ENCODE data around the gene ENDOG. TPM values are rescaled to one million over a fixed set of nuclear protein-coding genes. Genes with fewer than 3 reads are reported as not detected.

ENDOG gene
- total and polyA plus RNA-seq, 2 donors (not counting 1 experiment from before 2014, with no cell fraction given): 5.2 to 15.5 TPM

DNA sequence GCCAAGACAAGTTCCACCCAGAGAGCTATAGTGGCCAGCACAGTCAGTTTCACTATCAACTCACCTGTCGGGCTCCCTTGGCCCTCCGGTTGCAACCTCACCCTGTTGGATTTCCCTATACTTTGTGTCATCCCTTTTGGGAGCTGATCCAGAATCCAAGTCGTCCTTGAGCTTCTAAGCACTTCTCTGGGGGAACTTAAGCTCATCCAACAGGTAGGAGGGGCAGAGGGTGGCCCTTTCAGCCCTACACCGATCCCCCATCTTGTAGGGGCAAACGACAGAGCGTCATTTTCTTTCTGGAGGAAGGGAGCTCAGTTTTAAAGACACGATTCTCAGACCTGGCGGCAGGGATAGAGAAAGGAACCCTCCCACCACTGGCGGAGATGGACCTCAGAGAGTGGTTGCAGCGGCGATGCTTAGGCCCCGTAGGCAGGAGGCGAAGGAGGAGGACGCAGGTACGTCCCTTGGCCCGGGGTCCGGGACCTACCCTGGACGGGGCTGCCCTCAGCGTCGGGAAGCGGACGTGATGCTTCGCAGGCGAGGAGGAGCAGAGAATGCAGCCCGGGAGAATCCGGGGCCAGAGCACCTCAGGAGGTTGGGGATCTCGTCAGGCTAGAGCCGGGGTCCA, 47.1 kb upstream of the ENDOG start:
- peak overlapping the region; percentile 80 for H2AFZ ChIP-seq (ENCODE audit: low read length)
- H3K9ac ChIP-seq (ENCODE audit: insufficient read depth, low read length): peak overlapping the region; percentile 90
- peaks cover 2% of the 10 kb centered on the region for H3K4me1 ChIP-seq (ENCODE audit: control insufficient read depth, extremely low read depth, insufficient read depth, low read length)
- no peaks in the 10 kb centered on the region for H3K36me3 ChIP-seq (ENCODE audit: control insufficient read depth, insufficient read depth, low read length)
- H3K79me2 ChIP-seq (ENCODE audit: control insufficient read depth, insufficient read depth, low read length): peaks cover 7% of the 10 kb centered on the region
- no peaks in the 10 kb centered on the region for H3K9me3 ChIP-seq (ENCODE audit: control insufficient read depth, insufficient read depth, low read depth, low read length)
- no peaks in the 10 kb centered on the region for H4K20me1 ChIP-seq (ENCODE audit: control insufficient read depth, extremely low read depth, insufficient read depth, low read length)
- TF ChIP-seq, protein P1, sequence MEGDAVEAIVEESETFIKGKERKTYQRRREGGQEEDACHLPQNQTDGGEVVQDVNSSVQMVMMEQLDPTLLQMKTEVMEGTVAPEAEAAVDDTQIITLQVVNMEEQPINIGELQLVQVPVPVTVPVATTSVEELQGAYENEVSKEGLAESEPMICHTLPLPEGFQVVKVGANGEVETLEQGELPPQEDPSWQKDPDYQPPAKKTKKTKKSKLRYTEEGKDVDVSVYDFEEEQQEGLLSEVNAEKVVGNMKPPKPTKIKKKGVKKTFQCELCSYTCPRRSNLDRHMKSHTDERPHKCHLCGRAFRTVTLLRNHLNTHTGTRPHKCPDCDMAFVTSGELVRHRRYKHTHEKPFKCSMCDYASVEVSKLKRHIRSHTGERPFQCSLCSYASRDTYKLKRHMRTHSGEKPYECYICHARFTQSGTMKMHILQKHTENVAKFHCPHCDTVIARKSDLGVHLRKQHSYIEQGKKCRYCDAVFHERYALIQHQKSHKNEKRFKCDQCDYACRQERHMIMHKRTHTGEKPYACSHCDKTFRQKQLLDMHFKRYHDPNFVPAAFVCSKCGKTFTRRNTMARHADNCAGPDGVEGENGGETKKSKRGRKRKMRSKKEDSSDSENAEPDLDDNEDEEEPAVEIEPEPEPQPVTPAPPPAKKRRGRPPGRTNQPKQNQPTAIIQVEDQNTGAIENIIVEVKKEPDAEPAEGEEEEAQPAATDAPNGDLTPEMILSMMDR (conservative IDR thresholded peaks at IDR 0.05 in 1 of 2, IDR thresholded peaks at IDR 0.05 in 1 of 2; ENCODE audit: low read depth in 1 of 2, low read length in 2 of 2): no peak
- no peak for TF ChIP-seq EZH2 (IDR thresholded peaks at IDR 0.05; ENCODE audit: low read length, missing control alignments)
- H3K4me3 ChIP-seq (replicated peaks in 1 of 4; ENCODE audit: control extremely low read depth in 1 of 4, insufficient read depth in 1 of 4, low read depth in 3 of 4, low read length in 4 of 4): peak overlapping the region; percentile 88 to 98 (median 94)
- H3K27ac ChIP-seq (ENCODE audit: insufficient read depth, low read length): peak overlapping the region; percentile 94
- no peaks in the 10 kb centered on the region for H3K27me3 ChIP-seq (ENCODE audit: control insufficient read depth, insufficient read depth, low read length)
- H3K4me2 ChIP-seq (ENCODE audit: extremely low read depth, insufficient read depth, low read length): peak overlapping the region; percentile 91
- DNase-seq (ENCODE audit: low read depth in 2 of 2): peak; percentile 12 to 20

- H3K36me3 ChIP-seq (ENCODE audit: control insufficient read depth, insufficient read depth, low read length): no peaks in the 10 kb centered on the region
- TF ChIP-seq EZH2 (IDR thresholded peaks at IDR 0.05; ENCODE audit: low read length, missing control alignments): no peak
- TF ChIP-seq, protein P1 (conservative IDR thresholded peaks at IDR 0.05 in 1 of 2, IDR thresholded peaks at IDR 0.05 in 1 of 2; ENCODE audit: low read depth in 1 of 2, low read length in 2 of 2): no peak
- H4K20me1 ChIP-seq (ENCODE audit: control insufficient read depth, extremely low read depth, insufficient read depth, low read length): no peaks in the 10 kb centered on the region
- H3K9ac ChIP-seq (ENCODE audit: insufficient read depth, low read length): peak within 1 kb of the TSS; percentile 90
- peak within 1 kb of the TSS; percentile 88 to 98 (median 94) for H3K4me3 ChIP-seq (replicated peaks in 1 of 4; ENCODE audit: control extremely low read depth in 1 of 4, insufficient read depth in 1 of 4, low read depth in 3 of 4, low read length in 4 of 4)
- peaks cover 7% of the 10 kb centered on the region for H3K79me2 ChIP-seq (ENCODE audit: control insufficient read depth, insufficient read depth, low read length)
- H3K9me3 ChIP-seq (ENCODE audit: control insufficient read depth, insufficient read depth, low read depth, low read length): no peaks in the 10 kb centered on the region
- peaks cover 2% of the 10 kb centered on the region for H3K4me1 ChIP-seq (ENCODE audit: control insufficient read depth, extremely low read depth, insufficient read depth, low read length)
- DNase-seq (ENCODE audit: low read depth in 2 of 2): peak; percentile 87 to 88
- peak within 1 kb of the TSS; percentile 91 for H3K4me2 ChIP-seq (ENCODE audit: extremely low read depth, insufficient read depth, low read length)
- peak within 1 kb of the TSS; percentile 94 for H3K27ac ChIP-seq (ENCODE audit: insufficient read depth, low read length)
- H3K27me3 ChIP-seq (ENCODE audit: control insufficient read depth, insufficient read depth, low read length): no peaks in the 10 kb centered on the region
- H2AFZ ChIP-seq (ENCODE audit: low read length): peak within 1 kb of the TSS; percentile 84
These were observed 46.4 kb upstream of the ENDOG start, which contains the start of gene ZER1 for GRCh38 chr9:128771745-128772519. TSS of gene ZER1 (minus strand) at chr9:128771927. CDS start at chr9:128755565, 16,362 bp downstream.

DNA sequence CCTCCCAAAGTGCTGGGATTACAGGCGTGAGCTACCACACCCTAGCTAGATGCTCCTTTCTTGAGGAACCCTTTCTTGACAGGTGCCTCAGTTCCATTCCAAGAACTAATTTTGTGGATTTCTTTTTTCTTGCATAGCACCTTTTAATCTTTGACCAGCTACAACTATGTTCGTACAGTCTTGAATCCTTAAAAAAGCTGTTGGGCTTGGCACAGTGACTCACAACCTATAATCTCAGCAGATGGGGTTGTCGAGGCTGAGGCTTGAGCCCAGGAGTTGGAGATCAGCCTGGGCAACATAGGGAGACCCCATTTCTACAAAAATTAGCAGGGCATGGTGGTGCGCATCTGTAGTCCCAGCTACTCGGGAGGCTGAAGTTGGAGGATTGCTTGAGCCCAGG, 45.3 kb upstream of the ENDOG start:
- no peak for DNase-seq (ENCODE audit: low read depth in 2 of 2)
- no peak overlapping the region for H2AFZ ChIP-seq (ENCODE audit: low read length)

More for the DNA sequence above, 45.3 kb upstream of the ENDOG start:
- H3K4me2 ChIP-seq (ENCODE audit: extremely low read depth, insufficient read depth, low read length): no peak overlapping the region
- H3K9ac ChIP-seq (ENCODE audit: insufficient read depth, low read length): no peak overlapping the region
- H3K36me3 ChIP-seq (ENCODE audit: control insufficient read depth, insufficient read depth, low read length): no peaks in the 10 kb centered on the region
- H4K20me1 ChIP-seq (ENCODE audit: control insufficient read depth, extremely low read depth, insufficient read depth, low read length): no peaks in the 10 kb centered on the region
- peaks cover 7% of the 10 kb centered on the region for H3K79me2 ChIP-seq (ENCODE audit: control insufficient read depth, insufficient read depth, low read length)
- no peak overlapping the region for H3K27ac ChIP-seq (ENCODE audit: insufficient read depth, low read length)
- H3K9me3 ChIP-seq (ENCODE audit: control insufficient read depth, insufficient read depth, low read depth, low read length): no peaks in the 10 kb centered on the region
- H3K4me3 ChIP-seq (replicated peaks in 1 of 4; ENCODE audit: control extremely low read depth in 1 of 4, insufficient read depth in 1 of 4, low read depth in 3 of 4, low read length in 4 of 4): no peak overlapping the region
- no peaks in the 10 kb centered on the region for H3K27me3 ChIP-seq (ENCODE audit: control insufficient read depth, insufficient read depth, low read length)
- TF ChIP-seq, protein P1 (conservative IDR thresholded peaks at IDR 0.05 in 1 of 2, IDR thresholded peaks at IDR 0.05 in 1 of 2; ENCODE audit: low read depth in 1 of 2, low read length in 2 of 2): no peak
- no peak for TF ChIP-seq EZH2 (IDR thresholded peaks at IDR 0.05; ENCODE audit: low read length, missing control alignments)
- H3K4me1 ChIP-seq (ENCODE audit: control insufficient read depth, extremely low read depth, insufficient read depth, low read length): peaks cover 2% of the 10 kb centered on the region
